ENCODE measurements around the gene DENND2C.
"Not testable (repeated sequence)": the region's sequence is repeated elsewhere in the genome, so short reads cannot be mapped to it uniquely, and the experiment has no call there.

Gene DENND2C

DNA sequence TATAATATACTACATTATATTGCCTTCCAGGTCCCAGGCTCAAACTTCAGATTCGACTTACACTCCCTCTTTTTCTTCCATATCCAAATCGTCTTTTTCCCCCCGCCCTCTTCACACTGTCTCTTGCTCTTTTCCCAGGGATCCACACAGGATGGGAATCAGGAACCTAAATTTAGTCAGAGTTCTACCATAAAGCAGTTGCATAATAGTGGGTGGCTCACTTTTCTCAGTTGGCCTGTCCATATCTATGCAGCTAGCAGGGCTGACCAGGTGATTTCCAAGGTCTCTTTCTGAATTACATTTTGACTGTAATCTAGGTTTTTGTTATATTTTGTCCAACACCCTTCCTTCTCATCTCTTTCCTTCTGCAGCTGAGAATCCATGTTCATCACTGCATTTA, 80.7 kb downstream of the DENND2C start:
- no peak for DNase-seq

DNA sequence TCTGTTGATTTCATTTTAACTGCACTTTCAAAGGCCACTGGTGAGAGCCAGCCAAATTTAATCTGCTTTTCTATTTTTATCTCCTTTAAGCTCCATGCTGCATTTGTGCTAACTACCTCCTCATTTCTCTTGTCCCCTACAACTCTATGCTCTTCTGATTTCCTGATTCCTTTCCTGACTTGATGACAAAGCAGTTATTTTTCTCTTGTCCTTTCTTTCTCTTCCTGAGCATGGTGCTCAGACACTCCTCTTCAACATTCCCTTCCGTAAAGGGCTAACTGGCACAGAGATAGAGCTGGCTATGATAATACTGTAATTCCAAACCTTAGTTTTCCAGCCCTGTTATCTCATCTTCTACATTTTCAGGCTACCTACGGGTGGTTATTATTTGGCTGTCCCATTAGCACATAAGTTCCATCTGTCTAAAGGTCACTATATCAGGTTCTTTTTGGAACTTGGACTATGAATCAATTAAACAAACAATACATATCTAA, 81.6 kb downstream of the DENND2C start:
- DNase-seq = no peak

GRCh38 chr1:114587203-114587991, 82.5 kb downstream of the DENND2C start:
- DNase-seq = no peak

DNA sequence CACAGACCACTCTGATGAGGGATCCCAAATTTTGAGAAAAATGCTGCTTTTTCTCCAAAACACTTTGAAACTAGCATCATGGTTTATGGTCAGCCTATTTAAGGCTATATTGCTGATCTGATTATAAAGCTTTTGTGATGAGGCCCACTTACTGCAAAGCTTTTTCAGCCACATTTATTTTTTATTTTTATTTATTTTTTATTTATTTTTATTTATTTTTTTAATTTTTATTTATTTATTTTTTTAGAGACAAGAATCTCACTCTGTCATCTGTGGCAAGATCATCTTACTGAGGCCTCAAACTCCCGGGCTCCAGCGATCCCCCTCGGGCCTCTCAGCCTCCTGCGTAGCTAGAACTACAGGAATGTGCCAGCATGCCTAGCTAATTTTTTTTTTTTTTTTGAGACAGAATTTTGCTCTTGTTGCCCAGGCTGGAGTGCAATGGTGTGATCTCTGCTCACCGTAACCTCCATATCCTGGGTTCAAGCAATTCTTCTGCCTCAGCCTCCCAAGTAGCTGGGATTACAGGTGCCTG, 83.3 kb downstream of the DENND2C start:
- no peak for DNase-seq

GRCh38 chr1:114585231-114585630, 84.6 kb downstream of the DENND2C start:
- DNase-seq = no peak

DNA sequence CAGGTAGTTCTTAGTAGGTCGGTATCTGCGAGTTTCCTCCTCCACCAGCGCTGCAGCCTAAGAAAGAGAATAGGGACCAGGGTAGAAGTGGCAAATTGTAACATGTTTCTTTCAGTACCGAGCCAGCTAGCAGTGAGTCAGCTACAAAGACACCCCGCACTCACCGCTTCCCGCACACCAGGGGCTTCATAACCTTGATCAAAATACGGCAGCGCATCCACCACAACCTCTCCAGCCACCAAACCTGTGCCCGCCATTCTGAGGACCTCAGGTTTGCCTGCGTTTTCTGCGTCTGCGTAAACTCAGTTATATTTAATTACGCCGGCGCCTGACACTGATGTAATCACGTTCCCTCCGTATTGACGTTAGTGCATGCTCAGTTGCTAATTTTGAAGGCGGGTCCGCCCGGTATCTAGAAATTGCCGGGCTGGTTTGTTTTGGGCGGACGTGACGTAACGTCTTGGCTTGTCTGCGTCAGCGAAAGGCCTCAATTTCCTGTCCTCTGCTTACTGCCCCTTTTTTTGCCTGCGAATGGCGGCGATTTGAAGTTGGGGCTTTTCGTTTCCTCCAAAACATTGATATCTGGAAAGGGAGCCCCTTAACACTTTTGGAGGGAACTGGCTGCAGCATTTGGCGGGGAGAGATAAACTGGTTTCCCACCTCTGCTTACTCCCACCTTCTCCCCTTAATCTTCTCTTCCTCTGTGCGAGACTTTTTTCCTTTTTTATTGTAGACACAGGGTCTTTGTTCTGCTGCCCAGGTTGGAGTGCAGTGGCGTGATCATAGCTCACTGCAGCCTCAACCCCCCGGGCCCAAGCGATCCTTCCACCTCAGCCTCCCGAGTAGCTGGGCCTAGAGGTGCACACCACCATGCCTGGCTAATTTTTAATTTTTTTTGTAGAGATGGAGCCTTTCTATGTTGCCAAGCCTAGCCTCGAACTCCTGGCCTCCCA, 88.2 kb downstream of the DENND2C start, which contains the start of gene BCAS2:
Gene BCAS2, minus strand, starts transcription at position 281 of the 953 bp plus-strand sequence. Its CDS starts 24 bp downstream, at position 257.
- peak; percentile 55 for DNase-seq

DNA sequence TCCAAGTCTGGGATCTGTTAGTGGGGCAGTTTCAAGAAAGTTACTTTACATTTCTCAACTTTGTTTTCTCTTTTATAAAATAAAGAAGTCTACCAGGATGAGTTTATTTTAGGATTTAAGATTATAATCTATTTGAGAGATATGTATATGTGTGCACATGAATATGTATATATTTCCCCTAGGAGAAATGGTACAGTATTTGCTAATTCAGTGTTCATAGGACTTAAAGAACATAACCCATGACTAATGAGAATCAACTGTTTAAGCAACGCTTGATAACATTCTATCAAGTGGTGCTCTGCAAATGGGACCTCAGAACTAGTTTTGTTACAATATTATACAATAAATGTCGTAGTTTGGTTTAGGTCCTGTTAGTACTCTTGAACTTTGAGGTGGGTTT, 95.5 kb downstream of the DENND2C start:
- DNase-seq = no peak

DNA sequence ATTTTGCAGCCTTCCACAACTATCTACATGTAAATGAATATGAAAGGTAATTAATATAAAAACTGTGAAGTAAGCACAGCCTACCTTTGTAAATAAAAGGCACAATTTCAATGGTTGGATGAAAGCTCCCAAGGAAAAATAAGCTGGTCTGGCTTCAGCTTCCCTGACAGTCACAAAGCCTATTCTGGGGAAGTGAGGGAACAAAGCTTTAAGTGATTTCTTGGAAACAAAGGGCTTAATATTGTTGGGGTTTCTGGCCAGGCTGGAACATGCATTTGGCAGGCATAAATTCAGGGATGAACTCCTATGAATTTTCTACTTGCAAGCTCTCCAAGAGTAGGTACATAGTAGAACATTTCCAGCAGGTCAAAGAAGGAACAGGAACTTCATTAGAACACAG, 105.7 kb downstream of the DENND2C start:
- no peak for DNase-seq

- not testable (repeated sequence) for DNase-seq
Measured at GRCh38 chr1:114562978-114563510, 106.8 kb downstream of the DENND2C start.

DNA sequence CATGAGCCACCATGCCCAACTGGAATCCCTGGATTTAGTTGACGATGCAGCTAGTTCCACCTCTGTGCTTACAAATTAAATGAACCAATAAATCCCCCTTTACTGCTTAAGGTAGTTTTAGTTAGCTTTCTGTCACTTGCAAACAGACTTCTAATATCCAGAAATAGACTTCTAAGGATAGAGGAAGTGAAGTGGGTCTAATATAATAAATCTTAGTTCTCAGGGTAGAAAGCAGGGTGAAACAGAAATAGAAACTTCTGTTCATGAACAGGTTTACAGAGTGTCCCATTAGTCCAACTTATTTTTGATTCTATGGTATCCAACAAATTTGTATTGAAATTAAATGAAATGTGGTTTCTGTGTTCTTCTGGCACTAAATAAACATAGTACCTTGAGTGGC, 108.5 kb downstream of the DENND2C start:
- DNase-seq = no peak

DNA sequence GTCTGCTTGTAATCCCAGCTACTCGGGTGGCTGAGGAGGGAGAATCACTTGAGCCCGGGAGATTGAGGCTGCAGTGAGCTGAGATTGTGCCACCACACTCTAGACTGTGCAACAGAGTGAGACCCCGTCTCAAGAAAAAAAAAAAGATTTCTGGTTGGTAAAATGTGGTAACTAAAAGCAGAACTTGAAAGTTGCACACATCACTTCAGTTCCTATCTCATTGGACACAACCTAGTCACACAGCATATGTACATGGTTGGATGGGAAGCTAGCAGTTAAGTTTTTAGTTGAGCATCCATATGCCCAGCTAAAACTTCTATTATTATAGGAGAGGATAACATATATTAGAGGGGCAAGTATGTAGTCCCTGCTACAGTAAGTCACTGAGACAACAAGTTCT, 110.5 kb downstream of the DENND2C start:
- no peak for DNase-seq

DNA sequence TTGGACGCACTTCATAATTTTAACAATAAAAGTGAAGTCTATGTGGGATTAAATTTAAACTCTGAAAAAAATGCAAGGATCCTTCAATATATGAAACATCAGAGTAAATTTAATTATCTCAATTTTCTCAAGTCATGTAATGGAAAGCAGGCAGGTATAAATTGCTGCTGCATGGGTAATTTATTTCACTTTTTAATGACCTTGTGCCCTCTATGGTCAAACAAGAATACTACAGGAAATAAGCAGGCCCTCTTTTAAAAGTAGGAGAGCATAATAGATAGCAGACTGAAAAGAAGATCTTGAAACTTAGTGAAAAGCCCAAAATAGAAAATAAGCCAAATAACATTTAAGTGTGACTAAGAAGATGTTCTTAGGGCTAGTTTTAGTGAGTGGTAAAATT, 111.3 kb downstream of the DENND2C start:
- DNase-seq = no peak

- no peak for DNase-seq
Measured at GRCh38 chr1:114554577-114554976, 115.3 kb downstream of the DENND2C start.

- DNase-seq = no peak
Measured at GRCh38 chr1:114552106-114552639, 117.7 kb downstream of the DENND2C start.

GRCh38 chr1:114551400-114551799, 118.4 kb downstream of the DENND2C start:
- no peak for DNase-seq

GRCh38 chr1:114550336-114550735, 119.5 kb downstream of the DENND2C start:
- no peak for DNase-seq

DNA sequence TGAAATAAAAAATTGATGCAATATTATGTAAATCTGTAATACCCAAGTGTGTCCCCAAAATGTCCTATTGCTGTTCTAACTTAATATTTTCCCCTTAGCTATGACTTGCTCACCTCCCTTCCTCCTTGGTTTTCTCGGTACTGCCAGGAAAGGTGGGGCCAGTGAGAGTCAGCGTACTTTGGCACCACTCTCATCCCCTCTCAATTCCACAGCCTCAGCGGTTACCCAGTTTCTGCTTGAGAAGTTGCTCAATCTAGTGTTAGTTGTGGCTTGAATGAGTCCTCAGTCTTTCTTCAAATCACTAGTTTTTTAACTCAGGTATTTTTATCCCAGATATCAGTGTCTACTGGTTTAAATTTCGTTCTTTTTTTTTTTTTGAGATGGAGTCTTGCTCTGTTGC, 120.7 kb downstream of the DENND2C start:
- DNase-seq = no peak

DNA sequence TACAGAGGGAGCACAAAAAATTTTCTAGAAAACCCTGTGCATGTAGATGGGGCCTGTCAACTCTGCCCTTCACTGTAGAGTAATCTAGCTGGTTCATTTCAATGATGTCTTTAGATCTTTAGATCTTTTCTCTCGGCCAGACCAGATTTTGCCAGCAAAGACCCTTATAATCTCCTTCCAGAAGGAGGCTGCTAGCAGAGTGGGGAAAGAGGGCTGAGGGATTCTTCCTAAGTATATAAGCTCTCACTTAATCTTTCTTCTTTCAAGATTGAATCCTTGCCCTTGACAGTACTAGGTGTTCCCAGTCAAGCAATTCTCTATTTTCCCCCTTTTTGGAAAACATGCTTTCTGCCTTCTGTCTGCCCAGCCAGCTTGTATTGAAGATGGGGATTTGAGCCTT, 122.8 kb downstream of the DENND2C start:
- no peak for DNase-seq

- DNase-seq = no peak
Measured at GRCh38 chr1:114545796-114546195, 124.1 kb downstream of the DENND2C start.

GRCh38 chr1:114545315-114545714, 124.5 kb downstream of the DENND2C start:
- DNase-seq = no peak

- no peak for DNase-seq
Measured at GRCh38 chr1:114540821-114541220, 129.0 kb downstream of the DENND2C start.

DNA sequence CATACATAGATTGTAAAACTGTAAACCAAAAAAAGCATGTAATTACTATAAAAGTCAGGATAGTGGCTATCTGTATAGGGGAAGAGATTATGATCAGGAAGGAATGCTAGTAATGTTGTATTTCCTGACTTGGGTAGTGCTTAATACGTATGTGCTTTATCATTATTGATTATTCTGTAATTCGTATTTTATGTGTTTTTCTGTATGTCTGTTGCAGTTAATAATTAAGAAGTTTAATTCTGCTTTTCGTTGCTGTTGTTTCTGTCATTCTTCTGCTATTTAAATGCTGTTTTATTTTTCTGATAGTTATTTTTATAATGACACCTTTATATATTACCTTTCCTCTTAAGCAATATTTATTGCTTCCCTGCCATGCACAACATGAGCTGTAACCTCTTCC, 129.6 kb downstream of the DENND2C start:
- no peak for DNase-seq

DNA sequence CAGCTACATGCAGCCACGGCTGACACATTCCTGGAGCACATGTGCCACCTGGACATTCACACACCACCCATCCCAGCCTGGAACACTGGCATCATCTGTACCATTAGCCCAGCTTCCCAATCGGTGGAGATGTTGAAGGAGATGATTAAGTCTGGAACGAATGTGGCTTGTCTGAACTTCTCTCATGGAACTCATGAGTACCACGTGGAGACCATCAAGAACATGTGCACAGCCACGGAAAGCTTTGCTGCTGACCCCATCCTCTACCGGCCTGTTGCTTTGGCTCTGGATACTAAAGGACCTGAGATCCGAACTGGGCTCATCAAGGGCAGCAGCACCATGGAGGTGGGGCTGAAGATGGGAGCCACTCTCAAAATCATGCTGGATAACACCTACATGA, 133.8 kb downstream of the DENND2C start:
- DNase-seq = no peak

Measured in GOT3 (cell line).